Ascending aorta (tissue), 2 donors: Measurements from ENCODE around the gene EVC2. TPM values are rescaled to one million over a fixed set of nuclear protein-coding genes. Genes with fewer than 3 reads are reported as not detected.

Experiments used
- DNase-seq, 2 donors: peaks; one replicate each; pipeline ENCODE4 v3.0.0-alpha.2; 2019; ENCODE audit warnings: low spot score in 2 of 2
- H3K27ac ChIP-seq, 2 donors: fragments of 200-600 bp; sonication (generic); one replicate each; pipeline ENCODE4 v1.5.1; 2016 to 2017; ENCODE audit warnings: mild to moderate bottlenecking in 1 of 2
- H3K27me3 ChIP-seq: fragments of 200-600 bp; sonication (generic); one replicate; pipeline ENCODE4 v1.5.1; 2017
- H3K36me3 ChIP-seq, 2 donors: fragments of 200-600 bp; sonication (generic); one replicate each; pipeline ENCODE4 v1.5.1; 2016
- H3K4me1 ChIP-seq, 2 donors: fragments of 200-600 bp; sonication (generic); one replicate each; pipeline ENCODE4 v1.5.1; 2016 to 2017; ENCODE audit warnings: mild to moderate bottlenecking in 1 of 2
- H3K4me3 ChIP-seq, 2 donors: fragments of 200-600 bp; sonication (generic); one replicate each; pipeline ENCODE4 v1.5.1; 2016 to 2017; ENCODE audit warnings: mild to moderate bottlenecking in 1 of 2
- H3K9me3 ChIP-seq, 2 donors: fragments of 200-600 bp; sonication (generic); one replicate each; pipeline ENCODE4 v1.5.1; 2016
- CTCF ChIP-seq, 3 experiments: fragments of 200-600 bp in 2 of 3; fragments of 450-650 bp in 1 of 3; sonication (generic) in 2 of 3; IDR thresholded peaks; one replicate each; pipeline ENCODE4 v1.5.1; 2016 to 2019; ENCODE audit warnings: antibody characterized with exemption in 3 of 3, mild to moderate bottlenecking in 1 of 3, moderate library complexity in 1 of 3
- intact Hi-C: fragments of 100-400 bp; cut with DNase I; formaldehyde crosslinking; loops from one replicate; pipeline ENCODE4 v1.15.1; 2023
- total RNA-seq: library from RNA; depleted of rRNA; stranded (reverse); fragments of >200 nt; gene quantifications from one replicate; pipeline ENCODE4 v1.1.0, GENCODE V29; 2016

The EVC2 gene
- total RNA-seq, 1 donor from 2014 or later: 5.7 TPM

DNA sequence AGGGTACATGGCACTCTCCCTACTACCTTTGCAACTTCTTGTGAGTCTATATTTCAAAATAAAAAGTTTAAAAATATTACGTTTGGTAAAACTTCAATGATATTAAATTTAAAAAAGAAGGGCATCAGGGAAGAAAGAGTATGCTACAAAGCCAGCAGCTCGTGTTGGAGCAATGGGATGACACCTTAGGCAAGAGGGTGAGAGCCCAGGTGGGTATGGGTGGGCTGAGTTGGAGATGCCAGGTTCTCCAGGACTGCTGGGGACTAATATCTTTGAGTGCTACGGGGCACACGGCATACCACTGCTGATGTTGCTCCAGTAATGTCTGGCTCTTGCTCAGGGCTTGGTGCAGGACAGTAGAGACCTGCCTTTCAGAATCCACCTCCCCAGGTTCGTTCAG lies 132.4 kb downstream of the EVC2 start:
- no peaks in the 10 kb centered on the region for H3K27me3 ChIP-seq
- H3K27ac ChIP-seq: no peak overlapping the region
- no peak for DNase-seq
- TF ChIP-seq CTCF (IDR thresholded peaks at IDR 0.05): no peak
- no peaks in the 10 kb centered on the region for H3K4me1 ChIP-seq
- intact Hi-C loops: no loop called here
- no peak overlapping the region for H3K4me3 ChIP-seq
- H3K36me3 ChIP-seq: peaks cover 27 to 74% of the 10 kb centered on the region in 2 donors
- no peaks in the 10 kb centered on the region for H3K9me3 ChIP-seq

DNA sequence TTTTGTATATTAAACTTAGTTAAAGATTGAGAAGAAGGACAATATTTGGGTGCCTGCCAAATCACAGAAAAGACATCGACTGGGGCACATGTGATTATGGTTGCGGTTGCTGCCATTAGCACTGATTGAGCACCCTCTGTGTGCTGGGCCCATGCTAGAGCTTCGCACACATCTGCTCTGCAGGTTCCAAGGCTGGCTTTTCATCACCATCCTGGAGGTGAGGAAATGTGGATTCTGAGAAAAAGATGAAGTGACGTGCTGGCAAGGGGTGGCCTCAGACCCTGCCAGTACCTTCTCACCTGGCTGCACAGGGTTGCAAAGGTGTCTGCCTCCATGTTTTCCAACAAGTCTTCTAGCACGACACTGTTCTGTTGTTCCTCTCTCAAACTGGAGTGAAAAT lies 134.0 kb downstream of the EVC2 start:
- Histone ChIP-seq H3K36me3 (peaks cover 27 to 82% of the 10 kb centered on the region in 2 donors), H3K4me1 (no peaks in the 10 kb centered on the region), H3K27me3 (no peaks in the 10 kb centered on the region), H3K4me3 (no peak overlapping the region), H3K9me3 (no peaks in the 10 kb centered on the region), H3K27ac (no peak overlapping the region)
- no peak for DNase-seq
- TF ChIP-seq CTCF (IDR thresholded peaks at IDR 0.05): no peak
- intact Hi-C loops: no loop called here

DNA sequence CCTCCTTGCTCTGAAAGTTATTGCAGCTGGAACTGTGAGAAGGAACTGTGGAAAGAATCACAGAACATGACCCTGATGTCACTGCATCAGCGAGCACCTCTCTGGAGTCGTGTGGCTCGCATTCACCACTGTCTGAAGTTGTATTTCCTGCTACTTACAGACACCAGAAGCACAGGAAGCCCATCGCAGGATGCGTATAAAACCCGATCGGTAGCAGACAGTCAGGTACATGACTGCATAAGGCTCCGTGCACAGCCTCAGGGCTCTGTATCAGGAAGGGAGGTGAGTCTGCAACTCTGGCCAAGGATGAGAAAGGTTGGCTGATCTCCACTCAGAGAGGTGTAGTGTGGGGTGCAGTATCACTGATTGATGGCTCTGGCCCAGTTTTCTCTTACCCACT lies 134.4 kb downstream of the EVC2 start:
- H3K36me3 ChIP-seq: peaks cover 27 to 82% of the 10 kb centered on the region in 2 donors
- H3K4me3 ChIP-seq: no peak overlapping the region
- intact Hi-C loops: no loop called here
- no peaks in the 10 kb centered on the region for H3K4me1 ChIP-seq
- H3K27me3 ChIP-seq: no peaks in the 10 kb centered on the region
- TF ChIP-seq CTCF (IDR thresholded peaks at IDR 0.05): no peak
- DNase-seq: no peak
- no peaks in the 10 kb centered on the region for H3K9me3 ChIP-seq
- H3K27ac ChIP-seq: no peak overlapping the region

DNA sequence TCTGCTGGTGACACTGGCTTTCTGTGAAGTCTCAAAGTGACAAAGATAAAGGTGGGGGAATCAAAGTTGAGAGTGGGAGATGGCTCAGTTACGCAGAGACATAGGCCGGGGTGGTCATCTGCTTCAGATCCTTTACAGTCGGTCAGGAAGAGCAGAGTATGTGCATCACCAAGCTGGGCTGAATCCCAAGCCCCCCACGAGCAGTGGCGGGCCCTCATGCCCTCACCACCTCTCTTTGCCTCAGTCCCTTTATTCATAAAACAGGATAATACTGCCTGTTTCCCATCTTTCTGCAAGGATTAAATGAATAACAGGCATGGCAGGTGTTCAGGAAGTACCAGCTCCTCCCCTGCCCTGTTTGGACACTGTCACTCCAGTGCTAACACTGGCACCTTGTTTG lies 135.6 kb downstream of the EVC2 start:
- H3K27me3 ChIP-seq: no peaks in the 10 kb centered on the region
- no peak for TF ChIP-seq CTCF (IDR thresholded peaks at IDR 0.05)
- peaks cover 26 to 83% of the 10 kb centered on the region in 2 donors for H3K36me3 ChIP-seq
- intact Hi-C loops: no loop called here
- H3K4me3 ChIP-seq: no peak overlapping the region
- no peaks in the 10 kb centered on the region for H3K4me1 ChIP-seq
- no peak overlapping the region for H3K27ac ChIP-seq
- no peak for DNase-seq
- H3K9me3 ChIP-seq: no peaks in the 10 kb centered on the region

GRCh38 chr4:5572114-5572513 lies 136.2 kb downstream of the EVC2 start:
- Histone ChIP-seq H3K36me3 (peaks cover 27 to 83% of the 10 kb centered on the region in 2 donors), H3K9me3 (no peaks in the 10 kb centered on the region), H3K4me3 (no peak overlapping the region), H3K27ac (no peak overlapping the region), H3K27me3 (no peaks in the 10 kb centered on the region), H3K4me1 (no peaks in the 10 kb centered on the region)
- no peak for DNase-seq
- no peak for TF ChIP-seq CTCF (IDR thresholded peaks at IDR 0.05)
- intact Hi-C loops: no loop called here

- Histone ChIP-seq H3K4me1 (no peaks in the 10 kb centered on the region), H3K36me3 (peaks cover 29 to 85% of the 10 kb centered on the region in 2 donors), H3K27ac (no peak overlapping the region), H3K4me3 (no peak overlapping the region), H3K9me3 (no peaks in the 10 kb centered on the region), H3K27me3 (no peaks in the 10 kb centered on the region)
- TF ChIP-seq CTCF (IDR thresholded peaks at IDR 0.05): no peak
- intact Hi-C loops: no loop called here
- no peak for DNase-seq
Measured at GRCh38 chr4:5571646-5572045, 136.7 kb downstream of the EVC2 start.
